WTC11 (cell line): ENCODE data around the gene TRPV2.

Experiments
- ATF2 ChIP-seq: sonication (generic); formaldehyde crosslinking; IDR thresholded peaks from 2 replicates; pipeline ENCODE4 v1.8.1; 2022; ENCODE audit warnings: low read depth, missing genetic modification reagents, borderline replicate concordance
- CTCF ChIP-seq: fragments of 200-600 bp; IDR thresholded peaks from 2 replicates; pipeline ENCODE4 v1.8.0; 2022; ENCODE audit warnings: antibody characterized with exemption
- HMGXB4 ChIP-seq: sonication (generic); formaldehyde crosslinking; IDR thresholded peaks from 2 replicates; pipeline ENCODE4 v1.8.1; 2023; ENCODE audit warnings: mild to moderate bottlenecking, moderate library complexity, missing genetic modification reagents

- TF ChIP-seq CTCF (no peak), HMGXB4 (CRISPR knock-in tag) (no peak), ATF2 (CRISPR knock-in tag) (no peak)
Observed at GRCh38 chr17:16483021-16483645, 67.8 kb downstream of the TRPV2 start.
